ENCODE measurements around the gene CDH13. TPM values are rescaled to one million over a fixed set of nuclear protein-coding genes. Genes with fewer than 3 reads are reported as not detected.

Gene CDH13
- total and polyA plus RNA-seq, 2 of the 8 experiments (the other 6 are each of a cell fraction or from before 2014, with no cell fraction given) = 2.3 to 2.4 TPM

GRCh38 chr16:83037102-83037501 lies 410.3 kb downstream of the CDH13 start (continued):
- TF ChIP-seq CTCF (IDR thresholded peaks at IDR 0.05; ENCODE audit: control extremely low read depth in 1 of 3, insufficient read depth in 1 of 3, low read depth in 1 of 3, low read length in 3 of 3) = no peak
- no peak for TF ChIP-seq KDM5A (IDR thresholded peaks at IDR 0.05; ENCODE audit: low read length)
- TF ChIP-seq RXRA (IDR thresholded peaks at IDR 0.05; ENCODE audit: insufficient read depth, low read depth, low read length) = no peak
